NCI-H2227 (cell line): ENCODE results near the gene SERPINB13.
"Not testable (repeated sequence)": the region's sequence is repeated elsewhere in the genome, so short reads cannot be mapped to it uniquely, and the experiment has no call there.

Experiments
- DNase-seq: peaks from one replicate; lab custom pipeline; 2025; ENCODE audit not compliant: unreplicated experiment; lab: John Stamatoyannopoulos, UW

SERPINB13 gene

DNA sequence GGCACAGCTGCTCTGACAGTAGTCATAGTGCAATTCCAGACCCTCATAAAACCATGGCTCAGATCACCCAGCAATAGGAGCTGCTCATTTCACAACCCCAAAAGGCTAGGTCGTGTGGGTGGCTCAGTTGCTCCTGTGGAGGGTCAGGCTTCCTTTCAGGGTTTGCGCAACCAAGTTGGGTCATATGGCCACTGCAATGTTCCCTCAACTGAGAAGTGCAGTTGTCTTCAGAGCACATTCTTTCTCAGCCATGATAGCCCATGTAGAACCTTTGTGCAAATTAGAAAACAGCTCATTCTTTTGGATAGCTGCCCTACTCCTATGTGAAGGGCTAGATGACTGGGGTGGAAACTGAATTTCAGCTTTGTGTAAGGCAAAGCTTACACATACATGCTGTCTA is 3.2 kb downstream of the SERPINB13 start:
- no peak for DNase-seq

DNA sequence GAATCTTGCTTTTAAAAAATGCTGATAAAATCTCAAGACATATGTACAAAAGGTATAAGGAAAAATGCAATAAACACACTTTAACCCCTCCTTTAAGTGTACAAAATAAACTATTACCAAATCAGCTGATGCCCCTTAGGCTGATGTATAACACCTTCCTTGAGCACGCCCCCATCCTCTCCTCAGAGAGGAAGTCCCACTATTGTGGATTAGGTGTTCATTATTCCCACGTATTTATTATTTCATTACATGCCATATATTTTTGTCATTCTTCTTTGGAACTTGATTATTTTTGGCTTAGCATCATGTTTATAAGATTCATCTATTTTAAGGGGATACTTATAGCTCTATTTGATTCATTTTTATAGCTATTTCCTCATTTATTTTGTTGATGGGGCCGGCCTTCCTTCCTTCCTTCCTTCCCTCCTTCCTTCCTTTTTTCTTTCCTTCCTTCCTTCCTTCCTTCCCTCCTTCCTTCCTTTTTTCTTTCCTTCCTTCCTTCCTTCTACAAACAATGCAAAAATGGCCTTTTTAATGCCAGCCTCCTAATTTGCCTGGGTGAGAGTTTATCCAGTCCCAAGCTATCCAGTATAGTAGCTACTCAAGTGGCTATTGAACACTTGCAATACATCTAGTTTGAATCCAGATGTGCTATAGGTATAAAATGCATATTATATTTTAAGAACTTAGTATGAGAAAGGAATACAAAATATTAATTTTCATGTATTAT is 4.0 kb downstream of the SERPINB13 start:
- no peak for DNase-seq

DNA sequence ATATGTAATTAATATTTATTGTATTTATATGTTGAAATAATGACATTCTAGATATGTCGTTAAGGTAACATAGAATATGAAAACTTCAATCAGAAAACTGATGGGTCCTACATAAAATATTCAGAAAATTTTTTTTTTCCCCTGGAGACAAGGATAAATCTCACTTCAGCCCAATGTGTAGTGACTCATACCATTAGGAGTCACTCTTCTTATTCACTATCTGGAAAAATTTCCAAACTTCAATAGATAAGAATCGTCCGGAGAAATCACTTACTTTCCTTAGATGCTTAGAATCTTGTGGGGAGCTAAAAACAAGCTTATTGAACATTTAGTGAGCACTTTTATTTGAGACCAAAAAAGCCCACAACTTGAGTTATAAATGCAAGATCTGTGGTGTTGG is 4.6 kb downstream of the SERPINB13 start:
- no peak for DNase-seq

DNA sequence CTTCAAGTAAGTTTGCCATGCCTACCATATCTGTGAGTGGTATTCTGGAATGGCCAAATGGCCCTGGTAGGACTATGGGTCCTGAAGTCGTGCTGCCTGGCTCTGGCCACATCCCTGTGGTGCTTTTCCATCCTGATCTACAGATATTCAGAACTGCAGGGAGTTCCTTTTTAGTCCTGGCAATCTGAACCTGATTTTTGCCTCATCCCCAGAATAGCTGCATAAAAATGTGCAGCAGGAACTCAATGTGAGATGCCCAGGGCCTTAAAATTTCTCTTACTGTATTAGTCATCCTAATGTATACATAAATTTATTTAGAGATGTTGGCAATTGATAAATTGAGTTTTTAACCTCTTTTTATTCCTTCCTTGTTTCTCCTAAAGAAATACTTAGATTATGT is 5.3 kb downstream of the SERPINB13 start:
- no peak for DNase-seq

DNA sequence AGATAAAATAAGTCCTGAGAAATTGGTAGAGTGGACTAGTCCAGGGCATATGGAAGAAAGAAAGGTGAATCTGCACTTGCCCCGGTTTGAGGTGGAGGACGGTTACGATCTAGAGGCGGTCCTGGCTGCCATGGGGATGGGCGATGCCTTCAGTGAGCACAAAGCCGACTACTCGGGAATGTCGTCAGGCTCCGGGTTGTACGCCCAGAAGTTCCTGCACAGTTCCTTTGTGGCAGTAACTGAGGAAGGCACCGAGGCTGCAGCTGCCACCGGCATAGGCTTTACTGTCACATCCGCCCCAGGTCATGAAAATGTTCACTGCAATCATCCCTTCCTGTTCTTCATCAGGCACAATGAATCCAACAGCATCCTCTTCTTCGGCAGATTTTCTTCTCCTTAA is 9.8 kb downstream of the SERPINB13 start:
- DNase-seq, result no peak

DNA sequence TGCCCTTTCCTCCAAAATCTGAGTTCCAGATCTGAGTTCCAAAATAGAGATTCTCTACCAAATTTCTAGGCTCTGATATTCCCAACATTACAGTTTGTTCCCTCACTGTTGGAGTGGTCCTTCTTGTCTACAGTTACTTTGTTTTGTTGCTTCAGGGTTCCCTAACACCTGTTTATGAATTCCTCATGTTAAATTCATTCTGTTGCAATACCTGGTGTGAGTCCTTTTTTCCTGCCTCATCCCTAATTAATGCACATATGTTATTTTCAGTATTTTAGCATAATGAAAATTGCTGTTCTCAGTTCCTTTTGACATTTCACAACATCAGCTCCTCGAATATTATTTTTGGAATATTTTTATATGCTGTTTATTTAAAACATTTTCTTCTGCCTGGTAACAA is 16.2 kb downstream of the SERPINB13 start:
- DNase-seq, result no peak

DNA sequence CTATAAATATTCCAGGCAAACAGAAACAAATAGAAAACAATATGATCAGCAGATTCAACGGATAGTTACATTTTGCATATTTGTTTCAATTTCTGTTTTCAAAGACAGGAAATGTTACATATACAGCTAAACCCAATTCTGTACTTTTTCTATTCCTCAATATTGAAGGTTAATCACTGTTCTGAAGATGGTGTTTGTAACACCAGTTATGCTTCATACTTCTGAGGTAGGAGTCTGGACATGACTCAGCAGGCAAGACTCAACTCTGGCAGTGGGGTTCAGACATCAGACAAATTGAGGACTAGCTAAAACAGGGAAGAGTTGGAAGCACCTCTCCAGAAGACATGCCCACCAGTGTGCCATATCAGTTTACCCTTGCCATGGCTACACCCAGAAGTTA is 16.6 kb downstream of the SERPINB13 start:
- no peak for DNase-seq

DNA sequence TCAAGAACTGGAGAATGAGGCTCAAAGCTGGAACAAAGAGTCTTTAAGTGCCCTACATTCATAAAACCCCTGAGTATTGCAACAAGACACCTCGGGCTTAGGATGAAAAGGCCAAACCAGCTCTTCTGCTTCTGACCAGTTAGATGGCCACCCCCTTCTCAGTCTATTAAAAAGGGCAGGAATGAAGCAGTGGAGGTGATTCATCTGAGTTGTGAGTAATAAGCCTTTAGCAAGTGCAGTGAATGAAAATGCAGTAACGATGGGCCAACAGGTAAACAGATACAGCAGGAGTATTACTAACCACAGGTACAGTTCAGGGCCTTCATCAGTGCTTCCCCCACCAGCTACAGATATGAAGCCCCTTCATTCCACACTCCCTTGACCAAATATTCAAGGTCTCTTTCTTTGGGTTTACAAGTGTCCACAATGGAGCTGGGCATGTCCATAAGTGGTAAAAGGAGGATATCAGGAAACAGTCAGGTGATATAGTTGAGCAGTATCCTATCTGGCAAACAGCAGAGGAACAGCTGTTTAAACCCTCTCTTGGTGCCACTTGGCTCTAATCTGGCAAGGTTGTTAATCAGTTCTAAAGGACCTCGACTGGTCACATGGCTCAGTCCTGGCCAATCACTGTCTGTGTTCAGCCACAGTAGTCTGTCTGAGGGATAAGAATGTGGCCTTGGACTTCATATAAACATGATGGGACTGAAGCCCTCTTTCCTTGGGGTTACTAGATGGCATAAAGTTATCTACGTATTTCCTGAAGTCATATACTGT is 17.8 kb downstream of the SERPINB13 start:
- DNase-seq, result no peak

DNA sequence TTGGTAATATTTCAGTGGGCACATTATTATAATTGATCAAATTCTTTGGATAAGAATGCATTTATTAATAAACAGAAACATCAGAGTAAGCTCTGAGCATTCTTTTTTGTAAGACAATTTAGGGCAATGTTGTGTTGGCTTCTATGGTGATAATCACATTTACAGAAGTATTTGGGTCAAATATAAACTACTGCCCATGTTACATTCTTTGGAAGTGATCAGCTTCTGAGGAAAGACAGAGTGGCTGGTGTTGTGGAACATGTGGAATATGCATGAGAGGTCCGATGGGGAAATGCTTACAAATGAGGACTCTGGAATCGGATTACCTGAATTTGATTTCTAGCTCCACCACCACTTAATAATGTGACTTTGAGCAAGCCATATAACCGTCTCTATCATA is 19.4 kb downstream of the SERPINB13 start:
- DNase-seq, result no peak

DNA sequence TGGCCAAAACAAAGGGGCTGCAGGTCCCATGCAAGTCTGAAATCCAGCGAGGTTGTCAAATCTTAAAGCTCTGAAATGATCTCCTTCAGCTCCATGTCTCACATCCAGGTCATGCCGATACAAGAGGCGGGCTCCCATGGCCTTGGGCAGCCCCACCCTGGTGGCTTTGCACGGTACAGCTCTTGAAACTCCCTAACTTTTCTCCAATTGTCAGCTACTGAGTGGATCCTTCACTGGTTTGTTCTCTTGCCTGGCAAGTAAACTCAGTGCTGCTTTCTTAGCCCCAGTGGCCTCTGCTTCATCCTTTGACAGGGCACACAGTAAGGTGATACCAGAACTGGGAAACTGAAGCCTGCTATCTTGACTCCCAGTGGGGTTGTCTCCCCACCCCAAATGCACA is 26.3 kb downstream of the SERPINB13 start:
- DNase-seq, result no peak

DNA sequence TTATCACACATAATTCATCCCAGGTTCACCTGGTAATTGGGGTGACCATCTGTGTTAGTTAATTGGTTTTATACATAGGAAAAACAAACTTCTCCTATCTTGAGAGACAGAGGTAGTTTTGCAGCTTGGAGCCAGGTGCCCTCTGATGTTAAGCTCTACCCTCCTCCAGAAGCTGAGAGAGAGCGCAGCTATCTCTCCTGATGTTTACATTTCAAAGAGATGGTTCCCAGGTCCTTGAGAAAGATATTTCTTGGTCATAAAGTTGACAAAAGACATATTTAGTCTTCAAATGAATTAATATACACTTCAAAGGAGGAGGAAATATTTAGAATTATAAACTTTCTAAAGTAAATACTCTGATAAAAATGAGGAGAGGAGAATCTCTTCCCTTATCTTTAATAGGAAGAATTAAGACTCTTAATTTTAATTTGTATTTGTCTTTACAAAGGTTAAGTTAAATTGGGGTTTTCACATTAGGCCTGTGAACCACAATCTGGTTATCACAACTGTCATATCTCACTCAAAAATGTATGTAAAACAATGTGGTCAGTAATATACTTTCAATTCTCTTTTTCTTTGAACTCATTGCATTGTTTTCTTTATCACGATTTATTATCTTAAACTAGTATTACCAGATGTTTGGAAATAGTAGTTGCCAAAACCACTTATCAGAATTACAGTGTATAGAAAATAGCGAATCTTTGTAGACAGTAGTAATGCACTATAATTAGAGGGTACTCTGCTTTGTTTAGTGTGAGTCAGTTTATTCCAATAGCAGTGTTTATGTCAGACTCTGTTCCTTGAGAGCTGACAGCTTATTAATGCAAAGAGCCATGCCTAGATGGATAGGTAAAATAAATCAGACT is 30.1 kb downstream of the SERPINB13 start:
- peak; percentile 90 for DNase-seq

DNA sequence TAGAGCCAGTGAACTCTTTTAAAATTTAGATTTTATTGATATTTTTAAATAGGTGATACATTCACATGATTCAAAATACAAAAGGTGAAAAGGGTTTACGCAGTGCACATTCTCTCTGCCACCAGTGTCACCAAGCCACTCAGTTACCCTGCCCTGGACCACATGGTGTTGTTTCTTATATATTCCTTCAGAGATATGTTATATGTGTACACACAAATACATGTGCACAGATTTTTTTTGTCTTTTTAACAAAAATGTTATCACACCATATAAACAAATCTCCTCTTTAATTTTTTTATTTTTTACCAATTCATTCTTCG is 30.7 kb downstream of the SERPINB13 start:
- no peak for DNase-seq

DNA sequence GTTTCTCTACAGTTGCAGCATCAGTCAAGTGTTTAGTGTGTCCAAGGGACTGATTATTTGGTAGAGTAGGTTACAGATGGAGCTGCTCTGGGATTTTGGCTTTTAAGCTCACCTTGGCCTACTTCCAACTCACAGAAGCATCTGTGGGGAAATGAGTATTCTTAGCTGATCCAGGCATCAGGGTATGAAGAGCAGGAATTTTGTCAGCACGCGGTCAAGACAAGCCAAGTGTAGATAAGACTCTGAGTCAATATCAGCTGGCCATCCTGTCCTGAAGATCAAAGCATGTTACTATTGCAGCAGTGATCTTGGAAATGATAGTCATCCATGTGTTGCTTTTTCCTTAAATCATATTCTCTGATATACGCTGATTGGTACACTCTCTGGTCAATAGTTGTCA is 32.5 kb downstream of the SERPINB13 start:
- no peak for DNase-seq

DNA sequence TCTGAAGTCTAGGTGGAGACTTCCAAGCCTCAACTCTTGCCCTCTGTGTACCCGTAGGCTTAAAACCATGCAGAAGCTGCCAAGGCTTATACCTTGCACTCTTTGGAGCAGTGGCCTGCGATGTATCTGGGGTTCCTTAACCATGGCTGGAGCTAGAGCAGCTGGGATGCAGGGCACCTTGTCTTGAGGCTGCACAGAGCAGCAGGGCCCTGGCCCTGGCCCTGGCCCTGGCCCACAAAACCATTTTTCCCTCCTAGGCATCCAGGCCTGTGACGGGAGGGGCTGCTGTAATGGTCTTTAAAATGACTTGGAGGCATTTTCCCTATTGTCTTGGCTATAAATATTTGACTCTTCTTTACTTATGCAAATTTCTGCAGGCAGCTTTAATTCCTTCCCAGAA is 37.7 kb downstream of the SERPINB13 start:
- no peak for DNase-seq

DNA sequence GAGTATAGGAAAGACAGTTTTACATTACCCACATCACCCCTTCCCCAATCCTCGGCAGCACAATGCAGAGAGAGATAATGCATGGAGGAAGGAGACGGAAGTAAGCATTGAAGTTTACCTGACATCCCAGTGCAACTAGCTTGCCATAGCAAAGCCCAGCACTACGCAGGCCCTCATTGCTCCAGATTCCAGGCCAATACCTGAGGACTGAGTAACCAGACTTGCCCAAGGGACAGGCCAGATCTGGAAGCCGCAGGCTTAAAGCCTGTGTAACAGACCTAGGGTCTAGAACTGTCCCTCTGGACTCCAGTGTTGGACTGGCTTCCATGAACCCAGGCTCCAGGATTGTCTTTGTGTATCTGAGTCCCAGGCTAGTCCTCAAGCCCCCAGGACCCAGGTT is 39.3 kb downstream of the SERPINB13 start:
- DNase-seq, result no peak

DNA sequence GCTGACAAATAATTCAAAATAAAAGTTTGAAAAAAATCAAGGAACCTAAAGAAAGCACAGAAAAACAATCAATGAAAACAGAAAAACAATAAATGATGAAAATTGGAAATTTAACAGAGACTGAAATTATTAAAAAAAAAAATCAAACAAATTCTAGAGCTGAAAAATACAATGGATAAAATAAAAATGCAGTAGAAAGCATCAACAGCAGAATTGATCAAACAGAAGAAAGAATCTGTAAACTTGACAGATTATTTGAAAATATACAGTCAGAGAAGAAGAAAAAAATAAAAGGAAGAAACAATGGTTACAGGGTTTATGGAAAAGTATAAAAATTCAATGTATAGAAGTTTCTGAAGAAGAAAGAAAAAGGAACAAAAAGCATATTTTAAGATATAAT is 40.7 kb downstream of the SERPINB13 start:
- no peak for DNase-seq

DNA sequence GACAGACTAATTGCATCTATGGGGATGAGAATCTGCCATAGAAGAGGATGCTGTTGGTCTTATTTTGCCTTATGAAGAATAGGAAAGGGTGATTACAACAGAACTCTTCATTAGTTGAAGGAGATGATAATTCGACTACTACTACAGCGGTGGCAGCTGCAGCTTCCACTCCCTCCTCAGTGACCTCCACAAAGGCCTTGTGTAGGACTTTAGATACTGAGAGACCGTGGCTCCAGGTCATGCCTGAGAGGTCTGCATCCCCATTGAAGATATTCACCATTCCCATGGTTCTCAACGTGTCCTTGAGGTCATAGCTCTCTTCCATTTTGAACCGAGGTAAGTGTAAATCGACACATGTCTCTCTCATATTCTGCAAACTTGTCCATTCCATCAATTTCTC is 50.6 kb downstream of the SERPINB13 start:
- no peak for DNase-seq

DNA sequence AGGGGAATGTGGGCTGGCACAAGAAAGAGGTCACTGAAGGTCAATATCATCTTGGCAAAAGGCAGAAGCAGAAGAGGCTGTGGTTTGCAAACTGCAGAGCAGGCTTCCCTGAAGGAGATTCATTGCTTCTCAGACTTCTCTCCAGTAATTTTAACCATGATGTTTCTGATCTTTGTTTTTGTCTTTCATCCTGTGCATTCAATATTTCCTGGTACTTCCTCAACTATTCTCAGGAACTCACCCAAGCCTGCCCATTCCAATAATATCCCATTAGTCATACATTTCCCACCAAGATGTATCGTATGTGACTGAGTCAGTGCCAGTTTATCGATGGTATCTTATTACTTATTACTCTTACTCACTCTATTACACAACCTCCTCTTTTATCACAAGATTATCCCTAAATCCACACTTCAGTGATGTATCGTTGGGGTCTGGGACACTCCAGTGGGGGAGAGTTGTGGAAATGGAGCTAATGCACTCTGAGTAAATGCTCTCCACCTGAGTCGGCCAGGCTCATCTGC is 54.1 kb downstream of the SERPINB13 start:
- not testable (repeated sequence) for DNase-seq

DNA sequence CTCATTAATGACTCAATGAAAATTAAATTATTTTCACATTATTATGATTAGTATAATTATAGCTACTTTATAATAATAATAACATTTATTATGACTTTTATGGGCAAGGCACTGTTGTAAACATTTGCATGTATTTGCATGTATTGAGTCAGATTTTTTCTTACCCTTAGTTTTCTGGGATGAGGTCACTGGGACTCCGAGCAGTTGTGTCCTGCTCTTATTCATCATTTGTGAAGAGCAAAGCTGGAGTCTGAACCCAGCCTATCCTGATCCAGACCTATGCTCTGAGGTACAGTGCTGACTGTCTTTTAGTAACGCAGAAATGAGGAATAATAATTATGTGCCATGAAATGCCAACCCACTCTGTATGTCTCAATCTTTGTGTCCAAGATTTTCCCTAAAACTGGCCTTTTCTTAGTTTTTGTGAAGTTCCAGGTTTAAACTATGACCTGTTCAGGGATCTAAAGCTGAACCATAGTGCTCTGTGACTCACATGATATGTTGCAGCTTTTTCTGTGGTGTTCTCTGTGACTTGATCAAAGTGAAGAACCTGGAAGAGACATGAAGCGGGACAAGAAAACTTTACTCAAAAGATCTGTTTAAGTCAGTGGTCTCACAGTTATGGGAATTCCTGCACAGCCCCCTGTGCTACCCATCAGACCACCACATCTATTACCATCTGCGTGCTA is 55.7 kb downstream of the SERPINB13 start:
- DNase-seq, result not testable (repeated sequence)

DNA sequence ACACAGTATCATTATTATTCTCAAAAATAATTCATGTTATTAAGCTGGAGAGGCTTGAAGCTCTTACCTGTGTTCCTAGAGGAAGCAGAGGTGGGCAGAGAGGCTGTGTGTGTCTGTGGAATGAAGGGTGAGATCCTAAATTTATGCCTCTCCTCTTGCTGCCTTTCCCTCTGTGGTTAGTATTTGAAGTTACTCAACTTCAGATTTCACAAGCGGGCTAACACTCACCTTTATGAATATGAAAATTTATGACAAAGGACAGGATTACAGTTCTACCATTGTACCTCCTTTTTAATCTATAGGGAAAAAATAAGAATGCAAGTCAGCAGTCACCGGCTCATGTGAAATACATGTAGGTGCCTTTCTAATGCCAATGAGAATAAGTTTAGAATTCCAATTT is 57.0 kb downstream of the SERPINB13 start, which contains the start of gene SERPINB4:
TSS of gene SERPINB4 (minus strand) at position 115 of the 400 bp plus-strand sequence. CDS start 679 bp downstream, outside the sequence.
- not testable (repeated sequence) for DNase-seq

DNA sequence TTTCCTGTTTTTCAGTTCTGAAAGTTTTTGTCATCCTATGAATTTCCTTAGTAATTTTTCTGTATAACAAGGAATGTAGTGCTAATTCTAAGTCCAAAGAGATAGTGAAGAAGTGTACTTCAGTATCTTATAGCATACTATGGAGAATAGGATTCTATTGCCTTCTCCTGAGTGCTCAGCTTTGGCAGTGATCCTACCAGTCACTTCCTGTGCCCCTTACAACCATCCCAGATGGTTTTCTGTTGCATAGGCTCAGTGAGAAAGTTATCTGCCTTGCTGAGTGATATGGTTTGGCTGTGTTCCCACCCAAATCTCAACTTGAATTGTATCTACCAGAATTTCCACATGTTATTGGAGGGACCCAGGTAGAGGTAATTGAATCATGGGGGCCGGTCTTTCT is 57.6 kb downstream of the SERPINB13 start:
- DNase-seq, result not testable (repeated sequence)
